Endothelial cell of umbilical vein (primary cell): ENCODE results near the gene ARHGEF25. TPM values are rescaled to one million over a fixed set of nuclear protein-coding genes. Genes with fewer than 3 reads are reported as not detected.

Experiments used
- BruUV-seq: library from RNA; stranded (reverse); fragments of 400-500 nt; replicated peaks from 2 replicates; lab custom pipeline; 2021; lab: Mats Ljungman, UMichigan
- CTCF ChIA-PET: fragments of 300-600, 350-600 bp; sonication (Branson Sonifier 250); formaldehyde crosslinking; loops from one replicate; lab custom pipeline; 2021; ENCODE audit warnings: antibody characterized with exemption, inconsistent platforms; lab: Charles Lee
- POLR2A ChIA-PET: fragments of 300-600, 350-600 bp; sonication (Branson Sonifier 250); formaldehyde crosslinking; loops from one replicate; lab custom pipeline; 2021; ENCODE audit warnings: antibody characterized with exemption, inconsistent platforms; lab: Charles Lee
- DNase-seq: peaks from one replicate; pipeline ENCODE4 v3.0.0-alpha.2; 2011; ENCODE audit warnings: low read depth, low spot score
- FAIRE-seq: peaks from 2 replicates; lab custom pipeline; 2011; peaks lifted over from hg19 to GRCh38; lab: Jason Lieb, UNC
- H2AFZ ChIP-seq: 2 replicates; pipeline ENCODE4 v1.6.0; 2012; ENCODE audit warnings: low read depth, low read length, control low read depth, inconsistent platforms
- H3K27ac ChIP-seq: 2 replicates; pipeline ENCODE4 v1.5.1; 2011; ENCODE audit warnings: low read depth, mild to moderate bottlenecking, control low read depth, low read length, moderate library complexity; ENCODE audit not compliant: insufficient read depth
- H3K27me3 ChIP-seq, 2 experiments: 2 replicates each; pipeline versions ENCODE4 v1.6.0 to v1.6.1; 2011; ENCODE audit warnings: low read length in 2 of 2, mixed read lengths in 1 of 2; ENCODE audit not compliant: control insufficient read depth in 2 of 2, insufficient read depth in 2 of 2
- H3K36me3 ChIP-seq, 2 experiments: 2 replicates in 1 of 2; 3 replicates in 1 of 2; pipeline ENCODE4 v1.5.1; 2011; ENCODE audit warnings: low read length in 2 of 2, mild to moderate bottlenecking in 1 of 2, moderate library complexity in 1 of 2; ENCODE audit not compliant: control insufficient read depth in 2 of 2, insufficient read depth in 2 of 2; ENCODE audit errors: extremely low read depth in 1 of 2
- H3K4me1 ChIP-seq: 3 replicates; pipeline ENCODE4 v1.5.1; 2011; ENCODE audit warnings: mild to moderate bottlenecking, low read length; ENCODE audit not compliant: control insufficient read depth, insufficient read depth; ENCODE audit errors: extremely low read depth
- H3K4me2 ChIP-seq: 2 replicates; pipeline ENCODE4 v1.6.1; 2011; ENCODE audit warnings: low read length, control low read depth, mixed read lengths; ENCODE audit not compliant: insufficient read depth
- H3K4me3 ChIP-seq, 3 experiments: fragments of 200-600 bp in 1 of 3; sonication (generic), shearing (Covaris generic) in 1 of 3; replicated peaks in 1 of 3; 2 replicates each; pipeline ENCODE4 v1.5.1; 2011 to 2016; ENCODE audit warnings: control low read depth in 3 of 3, low read length in 3 of 3, mild to moderate bottlenecking in 2 of 3, inconsistent platforms in 1 of 3, low read depth in 1 of 3, moderate library complexity in 1 of 3; ENCODE audit not compliant: insufficient read depth in 1 of 3
- H3K79me2 ChIP-seq: 2 replicates; pipeline ENCODE4 v1.6.0; 2012; ENCODE audit warnings: low read length, inconsistent platforms; ENCODE audit not compliant: control insufficient read depth, insufficient read depth
- H3K9ac ChIP-seq: replicated peaks from 2 replicates; pipeline ENCODE3; 2011; ENCODE audit warnings: low read length, control low read depth; ENCODE audit not compliant: insufficient read depth; ENCODE audit errors: extremely low read depth
- H3K9me1 ChIP-seq: replicated peaks from 3 replicates; pipeline ENCODE4 v1.6.0; 2011; ENCODE audit warnings: mild to moderate bottlenecking, low read length; ENCODE audit not compliant: control insufficient read depth, insufficient read depth; ENCODE audit errors: extremely low read depth
- H3K9me3 ChIP-seq: replicated peaks from 2 replicates; pipeline ENCODE4 v1.5.1; 2012; ENCODE audit warnings: low read length, inconsistent platforms; ENCODE audit not compliant: control insufficient read depth, insufficient read depth
- H4K20me1 ChIP-seq: replicated peaks from 2 replicates; pipeline ENCODE3; 2011; ENCODE audit warnings: mild to moderate bottlenecking, low read length; ENCODE audit not compliant: control insufficient read depth, insufficient read depth; ENCODE audit errors: extremely low read depth
- CTCF ChIP-seq, 2 donors: IDR thresholded peaks; 1 replicate in 1 of 2; 2 replicates in 1 of 2; pipeline ENCODE4 v1.5.1; 2011; ENCODE audit warnings: low read length in 2 of 2, mild to moderate bottlenecking in 2 of 2, moderate library complexity in 2 of 2, control low read depth in 1 of 2, inconsistent platforms in 1 of 2, low read depth in 1 of 2; ENCODE audit not compliant: insufficient read depth in 1 of 2; ENCODE audit errors: extremely low read depth in 1 of 2
- EZH2 ChIP-seq: IDR thresholded peaks from 2 replicates; pipeline ENCODE4 v1.6.1; 2012; ENCODE audit warnings: borderline replicate concordance, low read depth, mild to moderate bottlenecking, moderate library complexity, low read length, inconsistent platforms; ENCODE audit not compliant: severe bottlenecking
- FOS ChIP-seq: IDR thresholded peaks from 2 replicates; pipeline ENCODE4 v1.6.1; 2011; ENCODE audit warnings: mild to moderate bottlenecking, low read length, moderate library complexity, borderline replicate concordance; ENCODE audit not compliant: insufficient read depth
- GATA2 ChIP-seq: IDR thresholded peaks from 2 replicates; pipeline ENCODE4 v1.7.0; 2011; ENCODE audit warnings: low read depth, mild to moderate bottlenecking, moderate library complexity, mixed read lengths, low read length; ENCODE audit not compliant: insufficient read length, insufficient read depth
- JUN ChIP-seq: IDR thresholded peaks from 2 replicates; pipeline ENCODE4 v1.6.1; 2011; ENCODE audit warnings: borderline replicate concordance, low read depth; ENCODE audit not compliant: insufficient read length, insufficient read depth
- MAX ChIP-seq: IDR thresholded peaks from 2 replicates; pipeline ENCODE4 v1.6.1; 2011; ENCODE audit not compliant: insufficient read depth, insufficient read length
- MYC ChIP-seq: IDR thresholded peaks from one replicate; pipeline ENCODE4 v1.6.1; 2011; ENCODE audit warnings: mild to moderate bottlenecking, low read depth, low read length
- POLR2A ChIP-seq: IDR thresholded peaks from 2 replicates; pipeline ENCODE4 v1.6.1; 2012; ENCODE audit warnings: low read depth, mild to moderate bottlenecking, control low read depth, low read length
- POLR2AphosphoS5 ChIP-seq: IDR thresholded peaks from 2 replicates; pipeline ENCODE4 v1.6.1; 2012; ENCODE audit warnings: low read depth, mild to moderate bottlenecking, control low read depth, low read length, moderate library complexity; ENCODE audit not compliant: insufficient read depth
- dilution Hi-C: fragments of 300-500 bp; cut with MboI; formaldehyde crosslinking; loops from one replicate; pipeline ENCODE4 v1.15.0; 2019; ENCODE audit warnings: low sequenced_read_pairs; ENCODE audit not compliant: extremely low pct_ligation_motif_present
- intact Hi-C: fragments of 100-400 bp; cut with micrococcal nuclease; formaldehyde crosslinking; loops from one replicate; pipeline ENCODE4 v1.10.0; 2022
- polyA plus RNA-seq, 4 experiments: library from polyadenylated mRNA; depleted of rRNA in 3 of 4; stranded (reverse) in 3 of 4; unstranded in 1 of 4; fragments of >200 nt; gene quantifications; 2 replicates each; pipeline versions ENCODE4 v1.2.1 to v1.2.3, GENCODE V29; 2011 to 2012; ENCODE audit warnings: missing spikeins in 1 of 4
- total RNA-seq: library from RNA; stranded (reverse); gene quantifications from 2 replicates; pipeline ENCODE4 v1.2.3, GENCODE V29; 2021

ARHGEF25 gene
- total and polyA plus RNA-seq, 2 donors (not counting 3 experiments of a cell fraction or from before 2014, with no cell fraction given) = 4.7 to 7.4 TPM

GRCh38 chr12:57612711-57613426 is 1.6 kb downstream of the ARHGEF25 start:
- dilution Hi-C loops (no loop called here), intact Hi-C loops (no loop called here)
- FAIRE-seq (no peak), DNase-seq (no peak)
- TF ChIP-seq MAX (no peak), JUN (no peak), POLR2A (no peak), GATA2 (no peak), EZH2 (no peak), MYC (no peak), CTCF (IDR thresholded peaks at IDR 0.05; ENCODE audit: extremely low read depth in 1 of 2, insufficient read depth in 1 of 2, low read depth in 1 of 2, low read length in 2 of 2) (no peak), POLR2AphosphoS5 (no peak), FOS (no peak)
- ChIA-PET POLR2A (interaction anchor here (0.6 kb wide), 1 partner anchor 27 kb away, joined by 5 read pairs; no protein-coding TSS in a partner anchor), CTCF (interaction anchor here (2.7 to 5.7 kb wide), 2 partner anchors 8 to 29 kb away, joined by 10 to 54 read pairs; no protein-coding TSS in a partner anchor)
- H3K27ac ChIP-seq = no peak overlapping the region
- H3K79me2 ChIP-seq = no peaks in the 10 kb centered on the region
- H2AFZ ChIP-seq = no peak overlapping the region
- H3K27me3 ChIP-seq = peaks cover 5 to 16% of the 10 kb centered on the region in 2 experiments
- no peaks in the 10 kb centered on the region for H3K9me3 ChIP-seq
- H3K9me1 ChIP-seq = no peaks in the 10 kb centered on the region
- no peaks in the 10 kb centered on the region for H4K20me1 ChIP-seq
- H3K9ac ChIP-seq = no peak overlapping the region
- H3K4me3 ChIP-seq = no peak overlapping the region
- no TSS peak for BruUV-seq
- peaks cover 3% of the 10 kb centered on the region for H3K4me1 ChIP-seq
- peaks cover 0 to 1% of the 10 kb centered on the region in 2 experiments for H3K36me3 ChIP-seq
- no peak overlapping the region for H3K4me2 ChIP-seq
